Measurements from ENCODE around the gene TCERG1L.

DNA sequence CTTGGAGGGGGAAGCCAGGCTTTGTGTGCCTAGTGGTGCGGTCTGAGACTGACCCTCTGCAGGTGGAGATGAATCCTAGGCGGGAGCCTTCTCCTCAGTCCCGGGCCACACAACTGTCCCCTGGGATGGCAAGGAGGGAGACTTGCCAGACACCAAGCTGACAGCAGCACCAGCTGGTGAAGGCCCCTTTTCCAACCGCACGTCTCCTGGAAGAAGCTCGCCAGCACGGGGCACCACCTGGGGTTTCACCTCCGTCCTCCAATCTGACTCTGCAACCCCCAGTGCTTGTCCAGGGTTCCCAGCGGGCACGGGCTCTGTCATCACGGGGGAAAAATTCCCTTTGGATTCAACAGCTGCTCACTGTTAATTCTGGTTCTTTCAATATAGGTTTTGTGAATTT is 34.2 kb upstream of the TCERG1L start:
- TF ChIP-seq, protein P1, sequence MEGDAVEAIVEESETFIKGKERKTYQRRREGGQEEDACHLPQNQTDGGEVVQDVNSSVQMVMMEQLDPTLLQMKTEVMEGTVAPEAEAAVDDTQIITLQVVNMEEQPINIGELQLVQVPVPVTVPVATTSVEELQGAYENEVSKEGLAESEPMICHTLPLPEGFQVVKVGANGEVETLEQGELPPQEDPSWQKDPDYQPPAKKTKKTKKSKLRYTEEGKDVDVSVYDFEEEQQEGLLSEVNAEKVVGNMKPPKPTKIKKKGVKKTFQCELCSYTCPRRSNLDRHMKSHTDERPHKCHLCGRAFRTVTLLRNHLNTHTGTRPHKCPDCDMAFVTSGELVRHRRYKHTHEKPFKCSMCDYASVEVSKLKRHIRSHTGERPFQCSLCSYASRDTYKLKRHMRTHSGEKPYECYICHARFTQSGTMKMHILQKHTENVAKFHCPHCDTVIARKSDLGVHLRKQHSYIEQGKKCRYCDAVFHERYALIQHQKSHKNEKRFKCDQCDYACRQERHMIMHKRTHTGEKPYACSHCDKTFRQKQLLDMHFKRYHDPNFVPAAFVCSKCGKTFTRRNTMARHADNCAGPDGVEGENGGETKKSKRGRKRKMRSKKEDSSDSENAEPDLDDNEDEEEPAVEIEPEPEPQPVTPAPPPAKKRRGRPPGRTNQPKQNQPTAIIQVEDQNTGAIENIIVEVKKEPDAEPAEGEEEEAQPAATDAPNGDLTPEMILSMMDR (IDR thresholded peaks at IDR 0.05) = no peak
- TF ChIP-seq ZNF423 (CRISPR knock-in tag; IDR thresholded peaks at IDR 0.05) (no peak), TCF7 (CRISPR knock-in tag; IDR thresholded peaks at IDR 0.05; ENCODE audit: low read depth) (no peak), SMAD3 (CRISPR knock-in tag; IDR thresholded peaks at IDR 0.05; ENCODE audit: borderline replicate concordance) (no peak), ESRRA (CRISPR knock-in tag; IDR thresholded peaks at IDR 0.05; ENCODE audit: borderline replicate concordance) (no peak), ZNF121 (CRISPR knock-in tag; IDR thresholded peaks at IDR 0.05) (no peak), JAZF1 (CRISPR knock-in tag; IDR thresholded peaks at IDR 0.05) (no peak), ETV6 (CRISPR knock-in tag; IDR thresholded peaks at IDR 0.05) (no peak), NR2C2 (CRISPR knock-in tag; IDR thresholded peaks at IDR 0.05) (no peak)
- TF ChIP-seq, protein P2, sequence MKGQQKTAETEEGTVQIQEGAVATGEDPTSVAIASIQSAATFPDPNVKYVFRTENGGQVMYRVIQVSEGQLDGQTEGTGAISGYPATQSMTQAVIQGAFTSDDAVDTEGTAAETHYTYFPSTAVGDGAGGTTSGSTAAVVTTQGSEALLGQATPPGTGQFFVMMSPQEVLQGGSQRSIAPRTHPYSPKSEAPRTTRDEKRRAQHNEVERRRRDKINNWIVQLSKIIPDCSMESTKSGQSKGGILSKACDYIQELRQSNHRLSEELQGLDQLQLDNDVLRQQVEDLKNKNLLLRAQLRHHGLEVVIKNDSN (CRISPR knock-in tag; IDR thresholded peaks at IDR 0.05) = no peak
- TF ChIP-seq, protein P3, sequence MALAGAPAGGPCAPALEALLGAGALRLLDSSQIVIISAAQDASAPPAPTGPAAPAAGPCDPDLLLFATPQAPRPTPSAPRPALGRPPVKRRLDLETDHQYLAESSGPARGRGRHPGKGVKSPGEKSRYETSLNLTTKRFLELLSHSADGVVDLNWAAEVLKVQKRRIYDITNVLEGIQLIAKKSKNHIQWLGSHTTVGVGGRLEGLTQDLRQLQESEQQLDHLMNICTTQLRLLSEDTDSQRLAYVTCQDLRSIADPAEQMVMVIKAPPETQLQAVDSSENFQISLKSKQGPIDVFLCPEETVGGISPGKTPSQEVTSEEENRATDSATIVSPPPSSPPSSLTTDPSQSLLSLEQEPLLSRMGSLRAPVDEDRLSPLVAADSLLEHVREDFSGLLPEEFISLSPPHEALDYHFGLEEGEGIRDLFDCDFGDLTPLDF (CRISPR knock-in tag; IDR thresholded peaks at IDR 0.05) = no peak
- TF ChIP-seq, protein P4, sequence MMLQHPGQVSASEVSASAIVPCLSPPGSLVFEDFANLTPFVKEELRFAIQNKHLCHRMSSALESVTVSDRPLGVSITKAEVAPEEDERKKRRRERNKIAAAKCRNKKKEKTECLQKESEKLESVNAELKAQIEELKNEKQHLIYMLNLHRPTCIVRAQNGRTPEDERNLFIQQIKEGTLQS (CRISPR knock-in tag; conservative IDR thresholded peaks at IDR 0.05) = no peak
- TF ChIP-seq, protein P5, sequence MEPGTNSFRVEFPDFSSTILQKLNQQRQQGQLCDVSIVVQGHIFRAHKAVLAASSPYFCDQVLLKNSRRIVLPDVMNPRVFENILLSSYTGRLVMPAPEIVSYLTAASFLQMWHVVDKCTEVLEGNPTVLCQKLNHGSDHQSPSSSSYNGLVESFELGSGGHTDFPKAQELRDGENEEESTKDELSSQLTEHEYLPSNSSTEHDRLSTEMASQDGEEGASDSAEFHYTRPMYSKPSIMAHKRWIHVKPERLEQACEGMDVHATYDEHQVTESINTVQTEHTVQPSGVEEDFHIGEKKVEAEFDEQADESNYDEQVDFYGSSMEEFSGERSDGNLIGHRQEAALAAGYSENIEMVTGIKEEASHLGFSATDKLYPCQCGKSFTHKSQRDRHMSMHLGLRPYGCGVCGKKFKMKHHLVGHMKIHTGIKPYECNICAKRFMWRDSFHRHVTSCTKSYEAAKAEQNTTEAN (CRISPR knock-in tag; IDR thresholded peaks at IDR 0.05) = no peak

Data from WTC11 (cell line).